DMS53 treated with DMSO at 0.1 percent for 48 hours (cell line): ENCODE measurements around the gene GRID2.
"Not testable (repeated sequence)": the region's sequence is repeated elsewhere in the genome, so short reads cannot be mapped to it uniquely, and the experiment has no call there.

Source experiments
- DNase-seq: peaks from one replicate; lab custom pipeline; 2025; ENCODE audit not compliant: unreplicated experiment; lab: John Stamatoyannopoulos, UW

Gene GRID2

DNA sequence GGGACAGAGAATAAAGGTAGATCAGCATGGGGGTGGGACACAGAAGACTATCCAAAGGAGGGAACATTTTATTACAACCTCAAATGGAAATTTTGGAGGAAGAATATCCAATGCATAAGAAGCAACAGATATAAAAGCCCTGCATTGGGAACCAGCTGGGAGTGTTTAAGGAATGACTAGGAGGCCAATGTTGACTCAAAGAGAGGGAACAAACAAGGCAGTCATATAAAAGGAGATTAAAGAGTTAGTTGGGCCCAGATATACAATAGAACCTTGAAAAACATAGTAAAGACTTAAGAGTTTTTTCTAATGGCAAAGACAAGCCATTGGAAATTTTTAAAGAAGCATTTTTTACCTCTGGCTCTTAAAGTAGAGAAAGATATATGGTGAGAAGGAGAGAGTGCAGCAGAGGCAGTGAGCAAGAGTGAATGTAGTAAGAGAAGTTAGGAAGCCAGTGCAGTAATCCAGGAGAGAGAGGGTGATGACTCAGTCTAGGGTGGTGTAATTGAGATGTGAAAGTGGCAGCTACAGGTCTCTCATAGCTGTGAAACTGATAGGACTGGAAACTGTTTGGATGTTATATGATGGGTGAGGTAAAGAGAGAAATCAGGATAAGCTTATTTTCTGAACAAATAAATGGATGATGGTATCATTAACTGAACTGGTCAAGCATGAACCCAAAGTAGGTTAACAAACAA lies 1342.6 kb downstream of the GRID2 start:
- peak; percentile 88 for DNase-seq

DNA sequence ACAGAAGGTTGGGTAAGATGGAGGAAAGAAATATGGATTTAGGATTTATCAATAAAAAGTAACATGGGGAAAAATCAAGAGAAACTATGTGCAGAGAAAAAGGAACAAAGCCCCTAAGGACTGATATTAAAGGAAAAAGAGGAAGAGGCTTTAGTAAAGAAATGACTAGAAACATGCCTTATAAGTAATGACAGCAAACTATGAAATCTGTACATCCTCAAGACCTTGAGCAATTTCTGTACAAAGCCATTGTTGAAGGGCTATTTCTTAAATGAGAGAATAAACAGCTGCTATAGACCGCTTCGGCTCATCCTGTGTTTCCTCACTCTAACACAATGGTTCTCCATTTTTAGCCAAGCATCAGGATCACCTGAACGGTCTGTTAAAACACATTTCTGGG lies 1344.5 kb downstream of the GRID2 start:
- DNase-seq = no peak

GRCh38 chr4:93649828-93650227 lies 1346.1 kb downstream of the GRID2 start:
- no peak for DNase-seq

GRCh38 chr4:93654211-93654610 lies 1350.4 kb downstream of the GRID2 start:
- no peak for DNase-seq

DNA sequence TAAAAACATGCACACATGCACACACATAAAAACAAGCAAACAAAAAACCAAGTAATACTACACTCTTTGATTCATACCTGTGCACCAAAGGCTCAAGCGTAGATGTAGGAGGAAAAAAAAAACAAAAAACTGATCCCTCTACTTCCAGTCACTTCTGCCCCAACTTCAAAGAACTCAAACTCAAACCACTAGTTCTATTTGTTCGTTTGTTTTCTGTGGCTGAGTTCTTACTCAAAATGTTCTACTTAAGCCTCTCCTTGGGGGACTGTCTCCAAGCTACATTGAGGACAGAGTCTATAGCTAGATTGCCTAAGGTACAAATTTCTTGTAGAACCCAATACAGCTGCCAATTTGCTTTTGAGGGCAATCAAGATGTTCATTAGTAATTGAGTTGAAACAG lies 1353.8 kb downstream of the GRID2 start:
- DNase-seq = no peak

GRCh38 chr4:93658443-93658842 lies 1354.7 kb downstream of the GRID2 start:
- DNase-seq = no peak

DNA sequence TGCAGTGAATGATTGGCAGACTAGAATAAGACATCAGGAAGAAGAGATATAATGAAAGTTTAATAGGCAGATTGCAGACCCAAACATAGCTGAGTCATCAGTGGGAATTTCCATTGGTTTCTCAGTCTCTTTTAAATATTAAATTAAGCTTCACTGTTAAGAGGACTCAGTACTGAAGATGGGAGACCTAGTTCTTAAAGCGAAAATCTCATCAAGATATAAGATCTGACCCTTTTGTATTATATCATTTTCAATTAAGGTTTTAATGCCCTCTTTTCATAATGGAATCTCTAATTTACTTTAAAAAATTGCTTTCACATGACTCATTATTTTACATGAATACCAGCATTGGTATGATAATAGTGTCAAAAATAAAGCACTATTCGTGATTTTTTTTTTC lies 1355.9 kb downstream of the GRID2 start:
- no peak for DNase-seq

- DNase-seq = no peak
Observed at GRCh38 chr4:93660036-93660435, 1356.3 kb downstream of the GRID2 start.

GRCh38 chr4:93670434-93670833 lies 1366.7 kb downstream of the GRID2 start:
- no peak for DNase-seq

DNA sequence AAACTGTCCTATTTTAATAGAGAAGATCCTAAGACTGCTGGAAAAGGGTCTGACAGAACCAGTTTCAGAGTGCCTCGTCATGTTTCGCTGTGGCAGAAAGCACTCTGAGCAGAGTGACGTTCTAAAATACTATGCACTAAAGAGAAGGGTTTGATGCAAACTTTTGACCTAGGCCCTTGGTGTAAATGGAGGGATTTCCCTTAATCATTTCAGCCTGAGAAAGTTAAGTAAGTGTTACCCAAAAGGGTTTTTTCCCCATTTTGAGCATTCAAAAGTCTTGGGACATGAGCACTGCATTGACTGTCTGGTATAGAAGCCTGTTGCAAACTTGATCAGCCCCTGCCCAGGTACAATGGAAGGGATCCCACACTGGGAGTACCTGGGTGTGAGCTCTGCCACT lies 1367.3 kb downstream of the GRID2 start:
- DNase-seq = no peak

- not testable (repeated sequence) for DNase-seq
Observed at GRCh38 chr4:93676937-93677336, 1373.2 kb downstream of the GRID2 start.

DNA sequence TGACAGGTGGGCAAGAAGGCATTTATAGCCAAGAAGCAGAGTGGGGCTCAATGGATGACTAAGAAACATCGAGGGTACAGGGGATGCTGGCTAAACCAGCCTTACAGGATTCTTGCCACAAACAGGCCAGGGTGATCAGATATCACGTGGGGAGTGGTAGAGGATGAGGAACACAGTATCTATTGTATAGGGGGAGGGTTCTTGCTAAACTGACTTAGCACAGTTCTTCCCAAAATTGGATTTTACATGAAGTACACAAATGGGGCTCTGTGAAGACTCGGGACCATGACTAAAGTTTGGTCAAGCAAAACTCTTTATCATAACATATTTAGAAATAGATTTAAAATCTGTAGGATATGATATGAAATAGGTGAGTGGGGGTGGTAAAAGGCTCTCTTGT lies 1380.8 kb downstream of the GRID2 start:
- DNase-seq = no peak

- no peak for DNase-seq
Observed at GRCh38 chr4:93687304-93687703, 1383.5 kb downstream of the GRID2 start.

- DNase-seq = no peak
Observed at GRCh38 chr4:93688978-93689377, 1385.2 kb downstream of the GRID2 start.

DNA sequence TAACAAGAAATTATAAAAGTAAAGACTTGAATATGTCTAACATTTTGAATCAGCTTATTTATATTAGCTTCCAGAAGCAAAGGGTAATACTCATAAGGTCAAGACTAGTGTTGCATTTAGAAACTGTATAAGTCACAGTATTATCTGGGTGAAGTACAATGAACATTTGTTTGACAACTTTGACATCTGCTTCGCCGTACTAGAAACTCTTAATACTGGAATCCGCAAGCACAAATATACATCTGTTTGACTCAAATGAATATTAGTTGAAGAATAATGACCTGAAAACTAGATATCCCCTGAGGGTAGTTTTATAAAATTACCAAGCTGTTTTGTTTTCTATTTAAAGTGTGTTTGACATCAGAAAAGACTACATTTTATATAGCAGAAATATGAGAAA lies 1389.4 kb downstream of the GRID2 start:
- no peak for DNase-seq

- no peak for DNase-seq
Observed at GRCh38 chr4:93698686-93699085, 1394.9 kb downstream of the GRID2 start.

DNA sequence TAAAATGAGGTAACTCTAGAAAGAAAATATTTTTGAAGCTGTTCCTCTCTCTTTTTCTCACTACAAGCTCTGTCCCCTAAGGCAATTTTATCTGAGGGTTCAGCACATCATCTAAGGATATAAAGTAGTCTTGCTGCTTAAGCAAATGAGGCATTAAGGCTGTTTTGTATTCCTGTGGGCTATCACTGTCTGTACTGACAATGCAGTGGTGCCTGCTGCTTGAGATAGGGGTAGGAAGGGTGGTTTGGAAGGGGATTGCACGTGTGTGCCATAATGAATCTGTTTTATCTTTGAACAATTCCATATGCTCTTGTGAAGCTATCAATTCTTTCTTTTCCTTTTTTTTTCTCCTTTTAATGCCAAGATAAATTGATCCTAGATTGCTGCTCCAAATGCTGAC lies 1396.8 kb downstream of the GRID2 start:
- DNase-seq = no peak

DNA sequence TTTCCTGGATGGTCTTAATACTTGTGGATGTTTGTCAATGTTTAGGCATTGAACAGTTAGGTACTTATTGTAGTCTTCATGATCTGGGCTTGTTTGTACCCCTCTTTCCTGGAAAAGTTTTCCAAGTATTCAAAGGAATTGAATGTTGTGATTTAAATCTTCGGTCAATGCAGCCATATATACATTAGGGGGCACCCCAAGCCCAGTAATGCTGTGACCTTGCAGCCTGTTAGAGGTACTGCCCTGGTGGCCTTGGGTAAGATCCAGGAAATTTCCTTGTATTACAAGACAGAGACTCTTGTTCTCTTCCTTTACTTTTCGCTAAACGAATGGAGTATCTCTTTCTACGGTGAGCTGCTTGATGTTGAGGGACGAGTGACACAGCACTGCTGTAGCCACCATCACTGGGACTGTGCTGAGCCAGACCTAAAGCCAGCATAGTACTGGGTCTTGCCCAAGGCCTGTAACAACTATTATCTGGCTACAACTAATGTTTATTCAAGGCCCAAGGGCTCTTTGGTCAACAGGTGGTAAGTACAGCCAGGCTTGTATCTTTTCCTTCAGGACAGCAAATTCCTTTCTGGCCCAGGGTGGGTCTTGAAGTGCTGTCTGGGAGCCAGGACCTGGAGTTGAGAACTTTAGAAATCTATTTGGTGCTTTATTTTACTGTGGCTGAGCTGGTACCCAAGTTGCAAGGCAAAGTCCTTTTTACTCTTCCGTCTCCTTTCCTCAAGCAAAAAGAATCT lies 1406.5 kb downstream of the GRID2 start:
- DNase-seq = no peak

GRCh38 chr4:93710847-93711430 lies 1407.2 kb downstream of the GRID2 start:
- peak; percentile 19 for DNase-seq

DNA sequence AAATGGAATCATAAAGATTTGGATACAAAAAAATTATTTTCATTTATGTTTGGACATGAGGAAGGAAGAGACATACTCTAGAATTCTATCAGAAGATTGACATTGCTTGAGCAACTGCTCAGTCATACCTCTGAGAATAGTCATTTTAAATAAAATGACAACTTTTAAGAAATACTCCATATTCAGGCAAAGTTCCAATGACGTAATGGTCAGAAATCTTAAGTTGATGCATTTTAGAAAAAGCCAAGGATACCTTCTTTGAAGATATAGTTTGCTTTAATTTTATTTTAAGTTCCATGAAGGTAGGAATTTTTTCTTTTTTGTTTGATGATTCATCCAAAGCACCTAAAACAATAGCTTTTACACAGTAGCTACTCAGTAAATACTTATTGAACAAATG lies 1414.5 kb downstream of the GRID2 start:
- DNase-seq = no peak

DNA sequence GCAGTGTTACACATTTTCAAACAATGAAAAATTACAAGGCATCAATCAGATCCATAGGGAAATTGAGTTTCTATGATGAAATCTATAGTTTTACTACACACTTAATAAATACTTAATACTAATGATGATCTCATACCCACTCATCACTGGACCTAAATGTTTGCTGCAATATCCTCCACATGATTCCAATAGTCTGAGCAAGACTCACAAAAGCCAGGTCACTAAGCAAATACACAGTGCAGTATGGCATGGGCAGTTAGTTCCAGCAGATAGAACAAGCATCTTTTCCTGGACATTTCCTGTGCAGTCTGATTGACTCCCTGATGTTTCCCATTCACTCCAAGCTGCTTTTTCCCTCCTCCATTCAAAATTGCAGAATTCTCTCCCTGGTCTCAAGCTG lies 1415.8 kb downstream of the GRID2 start:
- peak; percentile 5 for DNase-seq

DNA sequence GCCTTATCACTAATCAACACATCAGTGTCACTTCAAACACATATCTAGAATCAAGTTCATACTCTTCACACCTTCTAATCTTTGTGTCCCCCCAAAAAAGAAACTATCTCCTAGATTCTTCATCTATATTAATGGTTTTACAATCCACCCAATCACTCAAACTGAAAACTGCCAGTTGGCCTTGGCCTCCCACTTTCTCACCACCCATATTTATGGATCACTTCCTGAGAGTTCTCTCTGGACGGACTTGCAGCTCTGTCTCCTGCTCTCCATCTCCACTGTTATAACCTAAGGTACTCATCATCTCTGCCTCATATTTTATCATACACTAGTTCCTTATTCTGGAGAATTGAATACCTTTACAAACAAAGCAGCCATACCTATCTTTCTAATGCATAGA lies 1418.7 kb downstream of the GRID2 start:
- DNase-seq = no peak
